GM21786 (cell line): Measurements from ENCODE around the gene SFSWAP.
"Not testable (repeated sequence)": the region's sequence is repeated elsewhere in the genome, so short reads cannot be mapped to it uniquely, and the experiment has no call there.

Experiments
- ATAC-seq: cut with Tn5 transposase; IDR thresholded peaks from one replicate; pipeline ENCODE4 v1.9.1; 2021; ENCODE audit not compliant: unreplicated experiment

Gene SFSWAP

DNA sequence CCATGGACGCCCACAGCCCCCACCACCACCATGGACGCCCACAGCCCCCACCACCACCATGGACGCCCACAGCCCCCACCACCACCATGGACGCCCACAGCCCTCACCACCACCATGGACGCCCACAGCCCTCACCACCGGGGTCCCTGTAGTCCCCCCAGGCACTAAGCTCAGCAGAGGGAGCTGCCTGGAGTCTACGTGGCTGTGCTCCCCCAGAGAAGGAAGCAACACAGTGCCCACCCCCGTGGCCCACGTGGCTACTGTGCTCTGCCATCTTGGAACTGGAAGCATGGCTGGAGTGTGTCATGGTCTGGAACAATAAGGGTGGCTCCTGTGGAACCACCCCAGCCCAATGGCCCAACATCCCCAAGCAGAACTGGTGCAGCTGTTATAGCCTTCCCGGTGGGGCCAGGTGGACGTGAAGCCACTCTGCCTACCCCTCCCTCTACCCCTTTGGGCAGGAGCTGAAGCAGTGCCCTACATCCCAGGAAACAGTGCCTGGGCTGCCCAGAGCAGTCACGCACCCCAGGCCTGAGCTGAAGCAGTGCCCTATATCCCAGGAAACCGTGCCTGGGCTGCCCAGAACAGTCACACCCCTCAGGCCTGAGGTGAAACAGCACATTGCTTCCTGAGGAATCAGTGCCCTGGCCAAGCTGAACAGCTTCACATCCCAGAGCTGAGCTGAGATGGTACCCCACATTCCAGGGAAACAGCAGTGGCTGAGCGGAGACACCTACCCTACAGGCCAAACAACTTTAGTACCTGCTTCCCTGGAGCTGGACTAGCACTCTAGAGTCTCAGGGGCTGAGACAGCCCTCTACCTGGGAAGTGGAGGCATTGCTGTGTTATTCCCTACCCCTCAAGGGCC, 9.0 kb upstream of the SFSWAP start:
- no peak for ATAC-seq

DNA sequence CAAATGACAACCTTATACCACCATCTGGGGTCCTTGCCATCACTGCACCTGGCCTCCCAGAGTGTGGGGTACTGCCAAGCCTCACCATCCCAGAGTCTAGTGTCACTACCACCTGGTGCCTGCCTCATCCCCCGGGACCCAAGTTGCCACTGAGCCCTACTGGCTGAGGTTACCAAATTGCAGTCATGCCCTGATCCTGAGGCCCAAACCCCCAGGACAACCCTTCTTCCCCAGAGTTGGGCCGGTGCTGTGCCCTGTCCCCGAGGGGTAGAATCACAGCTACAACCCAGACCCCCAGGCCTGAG, 8.4 kb upstream of the SFSWAP start:
- ATAC-seq = no peak

DNA sequence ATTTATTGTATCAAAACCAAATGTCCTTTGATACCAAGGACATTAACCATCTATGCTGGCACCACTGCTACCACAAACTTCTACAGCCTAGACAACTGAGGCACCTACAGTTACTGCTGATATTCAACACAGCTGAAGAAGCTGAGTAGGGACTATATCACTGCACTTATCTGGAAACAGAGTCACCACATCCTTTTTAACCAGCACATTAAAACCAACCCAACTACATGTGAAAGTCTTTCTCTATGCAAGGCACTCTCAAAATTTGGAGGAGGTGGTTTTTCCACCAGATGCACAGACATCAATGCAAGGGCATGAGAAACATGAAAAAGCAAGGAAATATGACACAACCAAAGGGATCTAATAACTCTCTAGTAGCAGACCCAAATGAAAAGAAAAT, 7.7 kb upstream of the SFSWAP start:
- ATAC-seq = no peak

DNA sequence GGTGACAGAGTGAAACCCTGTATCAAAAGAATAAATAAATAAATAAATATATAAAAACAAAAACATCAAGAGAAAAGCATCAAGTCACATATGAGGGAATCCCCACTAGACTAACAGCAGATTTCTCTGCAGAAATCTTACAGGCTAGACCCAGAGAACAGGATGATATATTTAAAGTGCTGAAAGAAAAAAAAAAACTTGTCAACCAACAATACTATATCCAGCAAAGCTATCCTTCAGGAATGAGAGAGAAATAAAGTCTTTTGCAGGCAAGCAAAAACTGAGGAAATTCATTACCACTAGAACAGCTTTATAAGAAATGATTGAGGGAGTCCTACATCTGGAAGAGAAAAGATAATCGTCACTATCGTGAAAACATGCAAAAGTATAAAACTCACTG, 6.4 kb upstream of the SFSWAP start:
- ATAC-seq = no peak

DNA sequence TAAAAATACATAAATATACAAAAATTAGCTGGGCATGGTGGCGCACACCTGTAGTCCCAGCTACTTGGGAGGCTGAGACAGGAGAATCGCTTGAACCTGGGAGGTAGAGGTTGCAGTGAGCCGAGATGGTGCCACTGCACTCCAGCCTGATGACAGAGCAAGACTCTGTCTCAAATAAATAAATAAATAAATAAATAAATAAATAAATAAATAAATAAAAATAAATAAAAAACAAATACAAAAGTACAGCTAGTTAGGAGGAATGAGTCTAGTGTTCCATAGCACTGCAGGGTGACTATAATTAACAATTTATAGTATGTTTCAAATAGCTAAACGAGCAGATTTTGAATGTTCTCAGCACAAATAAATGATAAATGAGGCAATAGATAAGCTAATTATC, 4.2 kb upstream of the SFSWAP start:
- ATAC-seq = not testable (repeated sequence)

DNA sequence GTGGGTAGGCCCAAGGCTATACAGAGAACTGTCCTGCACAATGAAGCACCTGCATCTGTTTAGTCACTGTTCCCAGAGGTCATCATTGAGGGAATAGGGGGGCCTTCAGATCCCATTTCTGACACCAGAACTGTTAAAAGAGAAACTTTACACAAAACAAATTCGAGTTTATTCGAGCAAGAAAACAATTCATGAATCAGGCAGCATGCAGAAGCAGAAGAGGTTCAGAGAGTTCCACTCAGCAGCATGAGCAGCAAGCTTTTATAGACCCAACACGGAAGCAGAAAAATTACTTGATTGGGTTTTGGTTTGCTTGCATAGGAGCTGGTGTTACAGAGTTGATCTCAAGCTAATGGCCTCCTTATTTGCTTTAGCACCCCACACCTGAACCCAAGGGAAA, 1.7 kb upstream of the SFSWAP start:
- no peak for ATAC-seq

DNA sequence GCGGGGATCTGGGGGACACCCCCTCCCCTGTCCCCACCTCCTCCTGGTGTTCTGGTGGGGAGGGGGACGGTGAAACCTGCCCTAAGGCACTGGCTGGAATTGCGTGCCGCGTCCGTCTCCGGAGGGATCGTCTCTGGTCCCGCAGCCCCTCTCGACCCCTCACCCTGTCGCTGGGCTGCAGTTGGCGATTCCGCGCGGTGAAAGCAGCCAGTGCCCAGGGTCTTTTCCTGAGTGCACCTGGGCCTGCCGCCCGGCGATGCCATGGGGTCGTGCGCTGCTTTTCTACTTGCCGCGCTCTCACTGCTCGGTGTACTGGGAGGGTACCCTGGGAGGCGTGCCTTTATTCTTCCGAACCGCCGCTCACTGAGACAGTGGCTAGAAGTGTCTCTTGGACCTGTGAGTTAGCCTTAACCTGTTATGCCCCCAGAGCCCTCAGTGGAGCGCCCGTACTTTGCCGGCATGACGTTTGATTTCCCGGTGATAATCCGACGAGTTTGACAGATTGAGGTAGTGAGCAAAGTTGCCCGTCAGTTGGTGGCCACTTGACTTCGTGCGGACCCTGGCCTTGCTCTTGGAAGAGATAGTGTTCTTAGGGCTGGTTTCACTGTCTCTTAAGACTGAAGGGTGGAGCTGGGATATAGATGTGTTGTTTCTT, 788 bp downstream of the SFSWAP start:
- no peak for ATAC-seq

DNA sequence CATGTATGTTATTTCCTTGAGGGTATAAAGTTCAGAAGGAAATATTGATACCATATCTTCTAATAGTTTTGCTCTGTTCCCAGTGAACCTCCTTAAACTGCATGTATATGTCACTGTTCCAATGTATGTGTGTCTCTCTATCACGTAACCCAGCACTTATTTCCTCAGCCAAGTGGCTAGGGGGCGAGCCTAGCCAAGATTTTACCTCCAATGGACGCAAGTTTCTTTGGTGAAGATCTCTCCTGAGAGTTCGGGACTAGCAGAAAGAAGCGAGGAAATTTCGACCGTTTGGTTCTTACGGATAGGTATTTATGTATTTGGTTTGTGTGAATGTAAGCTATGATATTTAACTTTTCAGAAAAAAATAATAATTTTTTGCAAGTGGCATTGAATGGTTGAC, 2.5 kb downstream of the SFSWAP start:
- ATAC-seq = no peak

DNA sequence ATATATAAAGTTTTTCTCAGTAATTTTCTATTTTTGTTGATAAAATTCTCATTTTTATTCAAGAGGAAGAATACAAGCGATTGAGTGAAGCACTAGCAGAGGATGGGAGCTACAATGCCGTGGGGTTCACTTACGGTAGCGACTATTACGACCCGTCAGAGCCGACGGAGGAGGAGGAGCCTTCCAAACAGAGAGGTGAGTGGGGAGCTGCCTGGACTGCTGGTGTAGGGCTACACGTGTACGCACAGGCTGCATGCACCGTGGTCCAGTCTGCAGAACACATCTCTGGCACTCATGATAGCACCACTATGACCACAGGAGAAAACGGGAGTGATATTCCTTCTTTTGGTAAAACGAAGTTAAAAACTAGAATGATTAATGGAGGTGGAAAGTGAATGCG, 3.9 kb downstream of the SFSWAP start:
- no peak for ATAC-seq

DNA sequence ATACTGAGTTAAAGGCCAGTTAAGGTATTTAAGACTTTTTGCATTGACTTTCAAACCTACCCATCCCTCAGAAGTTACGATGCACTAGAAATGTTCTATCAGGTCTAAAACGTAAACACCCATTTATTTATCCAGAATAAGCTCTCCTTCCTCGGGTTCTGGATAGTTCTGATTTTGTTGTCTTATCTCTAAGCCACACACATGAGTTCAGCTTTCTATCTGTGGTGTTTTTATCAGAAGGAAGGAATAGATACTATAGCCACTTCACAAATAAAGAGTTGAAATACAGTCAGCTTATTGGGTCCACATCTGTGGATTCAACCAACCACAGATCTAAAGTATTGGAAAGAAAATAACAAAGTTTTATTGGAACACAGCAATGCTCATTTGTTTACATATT, 5.4 kb downstream of the SFSWAP start:
- no peak for ATAC-seq

DNA sequence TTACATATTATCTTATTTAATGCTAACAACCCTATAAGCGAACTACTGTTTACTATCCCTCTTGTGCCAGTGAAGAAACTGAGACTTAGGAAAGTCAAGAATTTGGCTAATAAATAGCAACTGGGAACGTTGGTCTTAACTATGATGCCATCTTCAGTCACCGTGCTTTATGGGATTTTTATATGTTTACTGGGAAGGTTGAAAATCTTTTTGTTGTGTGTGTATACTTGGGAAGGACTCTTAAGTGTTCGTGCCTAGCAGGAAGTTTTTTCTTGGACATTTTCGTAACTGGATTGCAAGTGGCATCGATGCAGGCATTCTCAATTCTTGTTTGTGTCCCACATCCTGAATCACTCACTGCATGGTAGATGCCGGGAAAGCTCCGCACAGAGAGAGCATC, 9.4 kb downstream of the SFSWAP start:
- no peak for ATAC-seq

DNA sequence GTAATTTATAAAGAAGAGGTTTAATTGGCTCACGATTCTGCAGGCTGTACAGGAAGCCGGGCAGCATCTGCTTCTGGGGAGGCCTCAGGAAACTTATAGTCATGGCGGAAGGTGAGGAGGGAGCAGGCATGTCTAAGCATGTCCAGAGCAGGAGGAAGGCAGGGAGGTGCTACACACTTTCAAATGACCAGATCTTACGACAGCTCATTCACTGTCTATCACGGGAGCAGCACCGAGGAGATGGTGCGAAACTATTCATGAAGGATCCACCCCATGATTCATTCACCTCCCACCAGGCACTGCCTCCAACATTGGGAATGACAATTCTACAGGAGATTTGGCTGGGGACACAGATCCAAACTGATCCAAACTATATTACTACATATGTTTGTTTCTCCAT, 10.0 kb downstream of the SFSWAP start:
- no peak for ATAC-seq

DNA sequence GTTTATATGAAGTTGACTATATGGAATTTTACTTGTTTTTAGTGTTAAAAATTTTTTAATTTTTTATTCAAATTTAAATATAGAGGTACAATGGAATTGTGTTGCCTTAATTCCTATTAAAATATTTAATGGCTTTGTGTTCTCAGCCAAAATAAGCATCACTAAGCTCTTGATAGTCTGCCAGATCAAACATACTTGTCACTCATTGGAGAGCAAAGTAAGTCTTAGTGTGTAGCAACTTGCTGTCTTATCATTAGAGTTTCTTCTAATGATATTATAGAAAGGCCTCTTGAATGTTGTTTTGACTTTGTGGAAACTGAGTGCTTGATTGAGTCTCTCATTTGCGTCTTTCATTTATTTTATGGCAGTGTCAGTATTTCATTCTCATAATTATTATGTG, 10.7 kb downstream of the SFSWAP start:
- no peak for ATAC-seq

DNA sequence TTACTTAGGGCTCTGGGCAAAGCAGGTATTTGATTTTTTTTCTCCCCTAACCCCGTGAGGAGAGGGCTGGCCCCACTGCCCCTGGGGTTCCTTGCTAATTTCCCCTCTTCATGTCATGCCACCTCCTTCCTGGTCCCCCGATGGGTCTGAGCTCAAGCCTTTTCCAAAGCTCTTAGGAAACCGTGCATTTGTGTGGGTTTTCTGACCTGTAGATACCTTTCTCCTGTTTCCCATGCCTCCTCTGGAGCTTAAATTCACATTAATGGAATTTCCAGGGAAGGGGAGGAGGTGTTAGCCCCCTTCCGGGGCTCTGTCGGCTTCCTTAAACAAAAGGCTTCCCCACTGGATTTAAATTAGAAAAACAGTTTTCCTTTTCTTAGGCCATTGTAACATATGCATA, 12.6 kb downstream of the SFSWAP start:
- no peak for ATAC-seq

DNA sequence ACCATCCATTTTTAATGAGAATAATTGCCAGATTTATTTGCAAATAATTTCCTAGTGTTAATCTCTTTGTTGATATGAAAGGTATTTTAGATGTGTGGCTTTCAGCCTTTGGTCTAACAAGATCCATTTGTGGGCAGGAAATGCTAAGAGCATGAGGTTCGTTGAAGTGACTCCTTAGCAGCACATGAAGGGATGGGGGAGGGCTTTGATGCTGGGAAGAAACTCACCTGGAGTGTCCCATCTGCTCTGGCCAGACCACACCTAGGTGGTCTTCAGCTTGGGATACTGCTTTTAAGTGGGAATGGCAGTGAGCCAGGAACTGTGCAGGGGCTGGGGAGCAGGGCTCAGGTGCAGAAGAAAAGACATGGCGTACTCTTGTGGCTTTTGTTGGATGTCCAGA, 13.6 kb downstream of the SFSWAP start:
- no peak for ATAC-seq

DNA sequence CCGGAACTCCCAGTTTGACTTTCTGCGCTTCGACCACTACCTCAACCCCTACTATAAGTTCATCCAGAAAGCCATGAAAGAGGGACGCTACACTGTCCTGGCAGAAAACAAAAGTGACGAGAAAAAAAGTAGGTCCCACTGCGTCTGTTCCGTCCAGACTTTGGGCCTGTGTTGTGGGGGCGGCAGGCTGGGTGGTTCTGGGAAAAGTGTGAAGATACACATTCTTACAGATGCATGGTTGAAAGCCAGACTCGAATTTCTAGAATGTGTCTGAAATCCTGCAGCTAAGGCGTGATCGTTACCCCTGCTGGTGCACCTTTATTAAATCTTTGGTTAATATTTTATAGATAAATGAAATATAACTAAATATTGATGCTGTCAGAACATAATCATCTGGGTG, 14.6 kb downstream of the SFSWAP start:
- no peak for ATAC-seq

DNA sequence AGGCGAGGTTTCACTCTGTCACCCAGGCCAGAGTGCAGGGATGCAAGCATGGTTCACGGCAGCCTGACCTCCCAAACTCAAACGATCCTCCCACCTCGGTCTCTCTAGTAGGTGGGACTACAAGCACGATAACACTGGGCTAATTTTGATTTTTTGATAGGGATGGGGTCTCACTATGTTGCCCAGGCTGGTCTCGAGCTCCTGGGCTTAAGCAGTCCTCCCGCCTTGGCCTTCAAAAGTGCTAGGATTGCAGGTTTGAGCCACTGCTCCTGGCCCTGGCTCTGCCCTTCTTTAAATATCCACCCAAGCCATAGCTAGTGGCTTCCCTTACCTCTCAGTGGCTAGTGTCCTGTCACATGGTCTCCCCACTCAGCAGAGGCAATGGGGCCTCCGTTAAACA, 17.8 kb downstream of the SFSWAP start:
- no peak for ATAC-seq

DNA sequence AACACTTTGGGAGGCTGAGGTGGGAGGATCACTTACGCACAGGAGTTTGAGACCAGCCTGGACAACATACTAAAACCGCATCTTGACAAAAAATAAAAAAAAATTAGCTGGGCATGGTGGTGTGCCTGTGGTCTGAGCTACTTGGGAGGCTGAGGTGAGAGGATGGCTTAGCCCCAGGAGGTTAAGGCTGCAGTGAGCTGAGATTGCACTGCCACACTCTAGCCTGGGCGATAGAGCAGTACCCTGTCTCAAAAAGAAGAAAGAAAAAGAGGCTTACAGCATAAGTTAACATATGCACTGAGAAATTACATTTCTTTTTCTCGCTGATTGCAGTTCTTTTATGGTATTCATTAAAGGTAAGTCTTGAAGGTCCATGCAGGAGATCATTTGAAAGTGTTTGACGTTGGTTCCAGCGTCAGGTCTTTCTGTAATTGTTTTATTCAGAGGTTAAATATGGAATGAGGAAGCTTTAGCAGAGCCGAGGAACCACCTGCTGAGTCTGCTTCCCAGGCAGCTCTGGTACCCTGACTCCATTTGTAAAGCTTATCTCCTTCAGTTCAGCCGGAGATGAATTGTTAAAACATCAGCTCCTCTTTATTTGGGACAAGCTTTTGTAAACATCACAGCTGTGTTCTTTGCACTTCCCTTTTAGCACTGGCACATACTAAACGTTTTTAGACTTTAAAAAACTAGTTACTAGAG, 18.5 kb downstream of the SFSWAP start:
- no peak for ATAC-seq

DNA sequence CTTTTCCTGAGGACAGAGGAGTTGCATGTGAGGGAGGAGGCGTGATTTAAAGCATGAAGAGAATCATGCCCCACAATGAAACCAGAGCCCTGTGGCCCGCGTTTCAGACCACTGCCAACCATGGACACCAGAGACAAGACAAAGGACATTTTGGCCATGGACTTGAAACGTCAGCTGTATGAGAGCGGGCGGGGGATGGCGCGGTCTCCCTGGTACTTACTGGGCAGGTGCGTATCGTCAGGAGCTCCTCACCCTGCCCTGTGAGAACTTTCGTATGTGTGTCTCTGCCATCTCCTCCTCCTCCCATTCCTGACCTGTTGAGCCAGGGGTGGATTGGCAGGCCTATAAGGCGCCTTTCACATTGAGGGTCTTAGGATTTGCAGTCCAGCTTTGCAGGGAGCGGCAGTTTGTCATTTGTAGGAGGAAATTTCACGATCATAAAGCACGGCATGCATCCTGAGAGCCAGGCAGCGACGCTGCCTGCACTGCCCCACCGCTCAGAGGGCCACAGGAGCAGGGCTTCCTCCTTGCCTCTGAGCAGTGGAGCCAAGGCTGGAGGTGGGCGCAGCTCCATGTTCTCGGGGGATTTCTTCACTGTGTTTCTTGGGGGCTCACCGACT, 22.2 kb downstream of the SFSWAP start:
- no peak for ATAC-seq

DNA sequence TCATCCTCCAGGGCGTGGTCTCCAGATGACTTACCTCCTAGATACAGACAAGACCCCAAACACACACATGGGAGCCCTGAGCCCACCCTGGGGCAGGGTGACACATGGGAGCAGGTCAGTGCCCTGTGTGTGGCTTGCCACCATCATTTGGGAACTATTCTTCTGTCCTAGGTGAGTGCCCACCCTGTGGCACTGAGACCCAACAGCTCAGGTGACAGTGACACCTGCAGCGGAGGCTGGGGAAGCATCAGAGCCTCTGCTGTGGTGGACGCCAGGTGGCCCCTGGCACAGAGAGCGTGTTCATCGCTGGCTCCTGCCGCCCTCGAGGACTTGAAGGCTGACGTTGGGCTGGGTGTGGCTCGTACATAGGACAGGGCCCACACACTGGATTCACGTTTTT, 23.0 kb downstream of the SFSWAP start:
- no peak for ATAC-seq

DNA sequence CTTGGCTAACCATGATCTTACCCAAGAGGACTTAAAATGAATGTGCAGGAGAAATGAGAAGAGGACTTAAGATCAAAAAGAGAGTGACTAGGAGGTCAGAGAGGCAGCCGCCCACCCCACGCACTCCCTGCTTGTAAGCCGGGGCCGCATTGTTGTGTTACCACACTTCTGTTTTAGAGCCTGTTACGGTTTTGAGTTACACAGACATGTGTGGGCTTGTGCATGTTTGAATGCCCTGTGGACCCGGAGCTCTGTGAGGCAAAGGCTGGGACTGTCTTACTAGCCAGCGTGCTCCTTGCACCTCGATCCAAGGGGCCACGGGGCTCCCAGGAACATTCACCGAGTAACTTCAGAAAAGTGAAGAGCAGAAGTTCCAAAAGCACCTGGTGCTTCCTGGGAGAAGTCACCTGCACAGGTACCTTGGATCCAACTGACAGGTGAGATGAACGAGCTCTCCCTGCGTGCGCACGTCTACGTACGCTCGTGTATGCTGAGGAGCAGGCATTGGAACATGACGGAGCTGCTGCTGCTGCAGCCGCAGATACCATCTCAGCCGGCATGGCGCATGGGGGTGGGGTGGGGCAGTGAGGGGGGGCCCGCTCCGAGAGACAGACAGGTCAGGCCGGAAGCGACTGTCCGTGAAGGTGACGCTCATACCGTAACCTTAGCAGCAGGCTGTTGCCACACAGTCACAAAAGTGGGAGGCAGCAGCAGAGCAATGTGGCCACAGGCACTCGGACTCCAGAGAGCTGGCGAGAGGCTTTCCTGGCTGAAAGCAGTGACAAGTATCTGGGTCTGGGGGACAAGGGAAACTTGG, 23.7 kb downstream of the SFSWAP start:
- no peak for ATAC-seq
